ENCODE data around the gene SIRPD.
"Not testable (repeated sequence)": the region's sequence is repeated elsewhere in the genome, so short reads cannot be mapped to it uniquely, and the experiment has no call there.

SIRPD gene

DNA sequence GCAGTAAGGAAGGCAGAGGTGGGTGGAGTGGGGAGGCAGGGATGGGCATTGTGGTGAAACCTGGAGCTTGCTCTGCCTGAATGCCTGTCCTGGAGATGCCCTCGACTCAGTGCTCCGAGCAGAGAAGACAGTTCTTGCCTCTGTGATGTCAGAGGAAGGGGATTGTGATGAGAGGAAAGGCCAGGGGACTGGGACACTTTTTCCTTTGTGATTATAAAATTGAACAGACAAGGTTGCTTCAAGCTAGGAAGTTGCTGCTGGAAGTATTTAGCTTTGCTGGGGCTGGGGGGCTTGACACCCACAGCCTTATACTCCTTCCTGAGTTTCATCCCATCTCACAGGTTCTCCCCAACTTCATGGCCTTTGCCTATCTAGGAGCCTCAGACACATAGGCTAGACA is at the start of gene SIRPD:
Gene SIRPD (minus strand): TSS at position 101 of the 400 bp plus-strand sequence. CDS start 52 bp downstream, at position 49.
- DNase-seq (ENCODE audit: low spot score) = no peak

DNA sequence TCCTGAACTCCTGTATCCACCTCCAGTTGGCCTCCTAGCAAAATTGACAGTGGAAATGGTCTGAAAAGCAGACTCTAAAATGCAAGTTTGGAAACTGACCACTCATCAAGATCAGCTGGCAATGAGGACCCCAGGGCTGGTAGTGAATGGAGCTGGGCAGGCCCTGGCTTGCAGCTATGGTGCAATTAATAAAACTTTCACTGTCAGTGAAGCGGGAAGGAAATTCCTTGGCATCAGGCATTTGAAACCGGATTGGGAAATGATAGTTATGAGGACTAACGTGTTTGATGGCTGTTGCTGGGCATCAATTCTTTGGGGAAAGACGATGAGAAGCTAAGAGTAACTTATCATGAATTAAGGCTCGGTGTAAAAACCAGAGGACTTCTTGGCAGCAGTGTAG is 43.2 kb upstream of the SIRPD start:
- no peak for DNase-seq (ENCODE audit: low spot score)

DNA sequence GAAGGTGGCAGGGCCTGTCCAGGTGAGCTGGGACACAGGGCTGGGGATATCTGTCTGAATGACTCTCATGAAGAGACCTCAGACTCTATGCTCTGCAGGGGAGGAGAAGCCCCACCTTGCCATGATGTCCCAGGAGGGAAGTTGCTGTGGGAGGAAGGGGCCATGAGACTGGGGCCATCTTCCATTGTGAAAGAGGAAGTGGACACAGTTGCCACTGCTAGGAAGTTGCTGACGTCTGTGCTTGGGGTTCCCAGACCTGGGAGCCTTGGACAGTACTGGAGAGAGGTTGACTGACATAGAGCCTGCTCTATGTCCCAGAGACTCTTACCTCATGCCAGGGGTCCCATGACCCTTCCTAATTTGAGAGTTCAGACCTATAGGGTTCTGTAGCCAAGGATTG is 37.8 kb upstream of the SIRPD start:
- no peak for DNase-seq (ENCODE audit: low spot score)

DNA sequence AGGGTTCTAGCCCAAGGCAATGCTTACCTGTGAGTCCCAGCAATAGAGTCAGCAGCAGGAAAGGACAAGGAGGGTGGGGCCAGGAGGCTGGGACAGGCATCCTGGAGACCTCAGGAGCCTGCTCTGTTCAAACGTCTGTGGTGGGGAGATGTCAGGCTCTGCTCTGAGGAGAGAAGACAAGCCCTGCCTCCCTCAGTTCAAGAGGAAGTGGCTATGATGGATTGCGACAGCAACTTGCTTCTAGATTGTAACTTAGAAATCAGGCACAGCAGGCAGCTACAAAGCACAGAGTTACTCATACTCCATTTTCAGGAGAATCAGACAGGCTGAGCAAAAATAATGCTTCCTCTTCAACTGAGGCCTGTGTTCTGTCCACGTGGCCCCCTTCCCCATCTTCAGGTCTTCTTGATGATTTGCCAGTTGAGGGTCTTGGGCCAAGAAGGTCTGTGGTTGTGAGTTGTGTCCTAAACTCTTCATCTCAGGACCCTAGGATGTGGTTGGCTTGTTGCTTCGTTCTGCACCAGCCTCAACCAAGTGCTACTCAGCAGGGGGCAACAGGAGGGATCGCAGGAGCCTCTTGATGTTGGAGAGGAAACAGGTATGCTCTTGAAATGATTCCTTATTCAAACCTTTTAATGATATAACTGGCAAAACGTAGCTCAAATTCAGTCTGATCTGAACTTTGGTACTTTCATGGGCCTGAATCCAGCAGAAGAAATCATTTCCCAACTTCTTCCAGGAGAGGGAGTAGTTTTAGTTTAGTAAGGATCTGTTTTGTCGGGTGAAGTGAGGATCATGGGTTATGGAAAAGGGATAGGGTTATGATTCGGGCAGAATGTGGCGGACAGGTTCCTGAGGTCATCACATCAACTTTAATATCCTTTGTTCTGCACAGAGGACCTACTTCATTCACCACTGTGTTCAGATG is 31.3 kb upstream of the SIRPD start:
- DNase-seq (ENCODE audit: low spot score) = peak; percentile 7

DNA sequence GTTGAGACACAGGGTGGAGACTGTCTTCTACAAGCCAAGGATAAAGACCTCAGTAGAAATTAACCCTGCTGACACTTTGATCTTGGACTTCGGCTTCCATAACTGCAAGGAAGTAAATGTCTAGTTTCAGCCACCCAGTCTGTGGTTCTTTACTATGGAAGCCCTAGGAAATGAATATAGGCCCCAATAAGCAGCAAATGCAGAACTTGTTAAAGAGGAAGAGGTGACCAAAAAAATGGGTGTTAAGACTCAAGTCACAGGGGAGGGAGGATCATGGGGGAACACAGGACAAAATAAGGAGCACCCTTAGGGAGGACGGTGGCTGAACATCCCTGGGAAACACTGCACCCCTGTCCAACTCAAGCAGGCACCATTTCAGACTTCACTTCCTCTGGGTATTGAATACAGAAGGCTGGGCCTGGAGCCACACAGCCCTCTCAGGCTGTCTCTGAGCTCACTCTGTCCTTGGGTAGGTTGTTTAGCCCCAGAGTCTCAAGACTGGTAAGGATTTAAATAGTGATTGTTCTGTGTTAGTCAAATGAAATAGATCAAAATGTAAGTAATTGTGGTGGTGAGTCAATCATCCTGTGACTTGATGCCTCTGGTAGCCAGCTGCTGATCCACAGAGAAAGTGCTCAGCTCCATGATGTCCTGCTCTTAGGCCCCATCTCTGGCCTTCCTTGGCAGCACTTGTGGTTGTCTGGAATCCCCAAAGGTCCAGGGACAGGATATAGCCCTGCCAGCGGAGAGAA is 30.5 kb upstream of the SIRPD start:
- DNase-seq (ENCODE audit: low spot score) = no peak

DNA sequence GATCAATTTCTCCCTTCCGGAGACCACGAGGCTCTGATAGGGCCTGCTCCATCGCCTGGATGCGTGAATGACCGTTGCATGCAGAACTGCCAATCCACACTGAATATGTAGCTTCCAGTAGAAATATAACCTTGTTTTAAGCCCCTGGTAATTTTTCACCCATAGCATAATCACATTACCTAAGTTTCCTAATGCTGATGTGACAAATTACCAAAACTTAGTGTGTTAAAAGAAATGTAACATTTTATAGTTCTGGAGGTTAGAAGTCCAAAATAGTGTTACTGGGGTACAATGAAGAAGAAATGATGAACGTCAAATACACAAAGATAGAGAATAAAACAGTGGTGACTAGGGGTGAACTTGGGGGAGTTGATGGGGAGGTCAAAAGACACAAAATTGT is 22.0 kb upstream of the SIRPD start:
- DNase-seq (ENCODE audit: low spot score) = no peak

DNA sequence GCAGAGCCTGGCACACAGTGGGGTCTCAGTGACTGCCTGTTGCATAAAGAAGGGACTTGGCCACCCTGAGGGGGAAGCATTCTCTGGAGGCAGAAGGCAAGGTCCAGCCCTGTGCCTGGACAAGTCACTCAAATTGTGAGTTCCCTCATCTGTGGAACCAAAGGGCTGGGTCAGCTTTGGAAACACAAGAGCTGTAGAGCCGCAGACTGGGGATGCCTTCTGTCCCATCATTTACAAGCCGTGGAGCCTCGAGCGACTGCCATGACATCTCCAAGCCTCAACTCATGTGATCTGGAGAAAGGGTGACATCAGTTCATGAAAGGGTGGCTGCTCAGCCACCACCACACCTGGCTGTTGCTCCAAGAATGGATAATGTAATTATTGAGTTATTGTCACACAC is 20.4 kb upstream of the SIRPD start:
- no peak for DNase-seq (ENCODE audit: low spot score)

DNA sequence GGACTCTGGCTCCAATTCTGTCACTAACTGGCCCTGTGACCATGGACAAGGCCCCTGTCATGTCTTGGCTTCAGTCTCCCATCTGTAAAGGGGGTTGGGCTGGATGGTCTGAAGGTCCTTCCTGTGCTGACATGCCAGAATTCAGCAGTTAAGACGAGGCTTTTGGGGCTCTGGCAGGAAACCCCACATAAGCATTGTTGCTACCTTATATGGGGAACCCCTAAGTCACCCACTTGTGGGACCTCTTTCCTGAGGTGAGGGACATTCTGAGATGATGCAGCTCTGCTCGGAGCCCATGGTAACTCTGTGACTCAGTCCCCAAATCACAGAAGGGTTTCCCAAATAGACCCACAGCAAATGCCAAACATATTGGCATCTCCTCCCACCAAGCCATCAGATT is 19.8 kb upstream of the SIRPD start:
- not testable (repeated sequence) for DNase-seq (ENCODE audit: low spot score)

DNA sequence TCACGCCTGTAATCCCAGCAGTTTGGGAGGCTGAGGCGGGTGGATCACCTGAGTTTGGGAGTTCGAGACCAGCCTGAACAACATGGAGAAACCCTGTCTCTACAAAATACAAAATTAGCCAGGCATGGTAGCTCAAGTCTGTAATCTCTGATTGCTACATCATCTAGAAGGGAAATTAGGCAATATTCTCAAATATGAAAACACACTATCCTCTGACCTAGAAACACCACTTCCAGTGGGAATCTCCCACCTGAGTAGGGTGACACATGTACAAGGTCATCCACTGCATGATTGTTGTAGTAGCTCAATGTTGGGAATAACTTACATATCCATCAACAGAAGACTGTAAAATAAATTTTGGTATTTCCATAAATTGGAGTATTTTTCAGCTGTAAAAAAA is 19.1 kb upstream of the SIRPD start:
- no peak for DNase-seq (ENCODE audit: low spot score)

DNA sequence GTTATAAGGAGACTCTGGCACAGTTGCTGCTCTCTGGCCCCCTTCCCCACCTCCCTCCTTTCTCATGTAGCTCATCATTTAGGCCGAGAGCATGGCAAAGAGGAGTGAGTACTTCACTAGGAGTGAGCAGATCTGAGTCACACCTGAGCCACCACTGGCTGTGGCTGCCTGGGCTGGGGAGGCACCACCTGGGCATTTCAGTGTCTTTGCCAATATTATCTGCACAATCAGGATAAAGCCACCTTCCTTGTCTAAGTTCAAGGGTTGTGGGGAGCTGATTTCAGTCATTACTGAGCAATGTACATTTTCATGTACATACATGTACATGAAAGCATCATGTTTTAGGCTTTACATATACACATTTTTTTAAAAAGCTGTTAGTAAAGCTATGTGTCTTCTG is 18.5 kb upstream of the SIRPD start:
- DNase-seq (ENCODE audit: low spot score) = not testable (repeated sequence)

DNA sequence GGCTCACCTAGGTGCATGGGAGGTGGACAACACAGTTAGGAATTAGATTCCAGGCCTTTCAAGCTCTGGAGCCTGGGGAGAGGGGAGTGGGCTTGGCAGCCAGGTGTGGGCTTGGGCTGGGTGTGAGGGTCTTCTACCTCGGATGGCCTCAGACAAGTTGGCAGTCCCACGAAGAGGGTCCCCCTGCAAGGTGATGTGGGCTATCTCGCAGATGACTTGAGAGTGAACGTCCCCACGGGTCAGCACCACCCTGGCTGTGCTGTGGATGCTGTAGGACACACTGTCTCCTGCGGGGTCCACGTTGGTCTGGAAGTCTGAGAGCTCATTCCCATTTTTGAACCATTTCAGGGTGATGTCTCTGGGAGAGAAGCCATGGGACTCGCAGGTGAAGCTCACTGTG is 14.1 kb upstream of the SIRPD start:
- DNase-seq (ENCODE audit: low spot score) = not testable (repeated sequence)

DNA sequence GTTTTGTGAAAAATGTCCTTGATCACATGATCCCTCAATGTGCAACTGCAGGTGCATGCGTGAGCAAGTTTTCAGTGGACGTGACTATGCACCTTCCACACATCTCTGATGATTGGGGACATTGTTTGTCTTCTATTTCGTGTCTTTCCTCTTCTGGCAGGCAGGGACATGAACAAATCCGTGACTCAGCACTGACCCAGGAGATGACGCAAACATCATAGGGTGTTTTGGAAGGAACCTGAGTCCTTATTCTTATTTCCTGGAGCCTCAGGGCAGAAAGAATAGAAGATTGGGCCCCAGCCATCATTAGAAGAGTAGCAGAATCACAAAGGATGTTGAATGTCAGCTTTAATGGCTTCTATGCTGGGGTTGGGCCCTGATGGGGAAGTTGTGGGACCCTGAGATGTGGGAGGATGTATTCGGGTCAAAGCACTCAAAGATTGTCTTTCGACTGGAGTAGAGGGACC is 11.9 kb upstream of the SIRPD start:
- no peak for DNase-seq (ENCODE audit: low spot score)

DNA sequence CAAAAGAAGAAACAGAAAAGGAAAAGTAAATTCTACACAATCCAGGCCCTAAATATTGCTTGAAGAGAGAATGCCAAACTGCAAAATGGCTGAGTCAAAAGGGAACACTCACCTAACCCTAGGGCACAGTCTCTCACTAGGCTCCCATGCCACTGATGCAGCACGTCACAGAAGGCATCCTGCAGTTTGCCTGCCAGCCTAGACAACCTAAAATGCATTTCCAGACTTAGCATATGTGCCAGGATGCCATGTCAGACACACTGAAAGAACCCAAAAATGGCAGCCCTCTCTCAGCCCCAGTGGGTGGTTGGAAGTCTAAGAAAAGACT is 10.6 kb upstream of the SIRPD start:
- no peak for DNase-seq (ENCODE audit: low spot score)

DNA sequence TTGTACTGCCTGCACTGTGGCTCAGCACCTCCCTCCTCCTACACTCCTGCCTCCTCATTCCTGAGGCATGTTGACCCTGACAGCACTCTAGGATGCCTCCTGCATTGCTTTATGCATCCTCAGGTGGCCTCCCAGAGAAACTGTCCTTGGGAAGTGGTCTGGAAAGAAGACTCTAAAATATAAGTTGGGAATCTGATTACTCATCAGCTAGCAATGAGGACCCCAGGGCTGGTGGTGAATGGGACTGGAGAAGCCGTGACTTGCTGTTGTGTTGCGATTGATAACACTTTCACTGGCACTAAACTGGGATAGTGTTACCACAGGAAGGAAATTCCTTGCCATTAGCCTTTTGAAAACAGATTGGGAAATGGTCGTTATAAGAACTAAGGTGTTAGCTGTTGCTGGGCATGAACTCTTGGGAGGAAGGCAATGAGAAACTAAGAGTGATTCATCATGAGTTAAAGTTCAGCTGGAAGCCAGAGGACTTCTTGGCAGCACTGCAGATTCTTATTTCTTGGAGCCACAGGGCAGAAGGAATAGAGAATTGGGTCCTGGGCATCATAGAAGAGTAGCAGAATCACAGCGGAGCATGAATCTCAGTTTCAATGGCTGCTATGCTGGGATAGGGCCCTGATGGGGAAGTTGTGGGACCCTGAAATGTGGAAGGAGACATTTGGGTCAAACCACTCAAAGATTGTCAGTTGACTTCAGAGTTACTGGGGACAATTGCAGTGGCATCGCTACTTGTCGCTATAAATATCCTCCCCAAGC is 10.1 kb upstream of the SIRPD start:
- DNase-seq (ENCODE audit: low spot score) = no peak

DNA sequence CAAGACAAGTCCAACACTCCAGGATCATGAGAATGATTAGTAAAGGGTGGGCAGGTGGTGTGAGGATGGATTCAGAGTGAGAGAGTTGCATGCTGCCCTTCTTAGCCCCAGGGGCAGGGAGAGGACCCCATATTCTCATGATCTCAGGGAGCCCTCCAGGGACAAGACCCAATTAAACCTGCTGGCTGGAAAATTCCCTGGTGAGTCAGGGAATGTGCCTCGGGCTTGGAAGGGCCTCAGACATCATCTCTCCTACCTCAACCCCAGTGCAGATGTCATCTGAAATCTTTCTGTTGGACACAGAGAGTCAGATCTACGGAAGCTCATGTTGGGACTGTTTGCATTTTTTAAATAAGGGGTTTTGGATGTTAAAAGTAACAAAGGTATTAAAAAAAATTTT is 9.2 kb upstream of the SIRPD start:
- no peak for DNase-seq (ENCODE audit: low spot score)

DNA sequence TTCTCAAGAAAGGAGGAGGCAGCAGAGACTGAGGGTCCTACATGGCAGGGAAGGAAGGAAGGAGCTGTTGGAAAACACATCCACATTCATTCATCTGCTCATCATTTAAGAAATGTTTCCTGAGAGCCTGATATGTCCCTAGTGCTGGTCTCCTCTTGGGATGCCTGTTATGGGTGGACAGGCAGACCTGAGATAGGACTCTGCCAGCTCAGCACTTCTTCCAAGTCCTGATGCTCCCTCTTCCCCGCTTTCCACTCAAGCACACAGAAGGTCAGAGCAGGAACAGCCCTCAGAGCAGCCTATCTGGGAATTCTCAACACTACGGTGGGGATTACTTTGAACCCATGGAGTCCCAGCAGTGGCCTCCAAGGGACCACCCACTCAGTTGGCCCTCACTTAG is 8.0 kb upstream of the SIRPD start:
- no peak for DNase-seq (ENCODE audit: low spot score)

DNA sequence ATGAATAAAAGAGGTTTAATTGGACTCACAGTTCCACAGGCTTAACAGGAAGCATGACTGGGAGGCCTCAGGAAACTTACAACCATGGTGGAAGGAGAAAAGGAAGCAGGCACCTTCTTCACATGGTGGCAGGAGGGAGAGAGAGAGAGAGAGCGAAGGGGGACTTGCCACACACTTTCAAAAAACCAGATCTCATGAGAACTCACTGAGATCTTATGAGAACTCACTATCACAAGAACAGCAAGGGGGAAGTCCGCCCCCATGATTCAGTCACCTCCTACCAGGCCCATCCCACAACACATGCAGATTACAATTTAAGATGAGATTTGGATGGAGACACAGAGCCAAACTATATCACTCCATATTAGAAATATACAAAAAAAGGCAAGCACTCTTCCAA is 6.1 kb upstream of the SIRPD start:
- no peak for DNase-seq (ENCODE audit: low spot score)

DNA sequence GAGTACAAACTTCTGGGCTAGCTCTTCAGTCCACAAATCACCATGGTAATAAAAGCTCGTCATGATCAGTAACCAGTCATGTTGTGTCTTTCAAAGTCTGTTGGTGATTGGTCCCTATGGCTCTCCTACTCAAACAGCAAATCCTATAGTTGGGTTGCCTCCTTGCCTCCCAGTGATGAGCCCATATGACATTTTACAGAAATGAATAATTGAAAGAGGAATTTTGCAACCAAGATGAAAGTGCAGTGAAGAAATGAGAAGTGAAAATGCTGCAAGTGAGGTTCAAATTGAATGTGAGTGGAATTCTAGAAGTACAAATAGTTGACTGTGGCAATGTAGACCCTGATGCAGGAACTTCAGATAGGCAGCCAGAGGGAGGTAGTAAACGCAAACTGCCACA is 5.1 kb upstream of the SIRPD start:
- no peak for DNase-seq (ENCODE audit: low spot score)

DNA sequence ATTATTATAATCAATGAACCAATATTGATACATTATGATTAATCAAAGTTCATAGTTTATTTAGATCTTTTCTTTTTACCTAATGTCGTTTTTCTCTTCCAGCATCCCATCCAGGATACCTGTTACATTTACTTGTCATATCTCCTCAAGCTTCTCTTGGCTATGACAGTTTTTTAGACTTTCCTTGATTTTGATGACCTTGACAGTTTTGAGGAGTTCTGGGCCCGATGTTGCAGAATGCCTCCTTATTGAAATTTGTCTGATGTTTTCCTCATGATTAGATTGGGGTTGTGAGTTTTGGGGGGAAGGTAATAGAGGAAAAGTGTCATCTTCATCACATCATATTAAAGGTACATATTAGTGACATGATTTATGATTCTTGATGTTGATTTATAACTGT is 3.8 kb upstream of the SIRPD start:
- no peak for DNase-seq (ENCODE audit: low spot score)

DNA sequence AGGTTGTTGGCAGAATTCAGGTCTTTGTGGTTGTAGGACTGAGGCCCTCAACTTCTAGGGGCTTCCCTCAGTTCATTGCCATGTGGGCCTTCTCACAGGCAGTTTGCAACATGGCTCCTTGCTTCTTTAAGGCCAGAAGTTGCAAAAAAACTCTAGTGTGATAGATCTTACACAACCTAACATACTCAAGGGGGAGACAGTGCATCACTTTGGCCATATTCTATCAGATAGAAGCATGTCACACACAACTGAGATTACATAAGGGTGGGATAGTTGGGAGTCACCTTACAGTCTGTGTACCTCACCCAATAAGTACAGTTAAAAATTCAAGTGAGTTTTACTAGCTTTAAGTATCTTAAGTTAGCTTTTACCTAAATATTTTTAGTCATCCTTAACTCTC is 1.6 kb downstream of the SIRPD start:
- DNase-seq (ENCODE audit: low spot score) = no peak

DNA sequence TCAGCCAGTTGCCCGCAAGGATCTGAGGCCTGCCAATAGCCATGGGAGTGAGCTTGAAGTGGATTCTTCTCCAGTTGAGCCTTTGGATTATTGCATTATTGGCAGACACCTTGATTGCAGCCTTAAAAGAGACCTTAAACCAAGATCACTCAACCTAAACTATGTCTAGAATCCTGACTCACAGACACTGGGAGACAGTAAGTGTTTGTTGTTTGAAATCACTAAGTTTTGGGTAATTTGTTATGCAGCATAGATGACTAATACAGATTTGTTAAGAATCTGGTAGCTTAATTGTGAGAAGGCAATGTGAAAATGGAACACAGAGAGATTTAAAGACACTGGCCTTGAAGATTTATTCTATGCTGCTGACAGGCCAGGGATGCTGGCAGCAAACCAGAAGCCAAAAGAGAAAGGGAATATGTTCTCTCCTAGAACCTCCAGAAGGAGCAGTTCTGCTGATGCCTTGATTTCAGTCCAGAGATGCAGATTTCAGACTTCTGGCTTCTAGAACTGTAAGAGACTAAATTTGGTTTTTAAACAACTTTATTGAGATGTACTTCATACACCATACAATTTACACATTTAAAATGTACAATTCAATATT is 17.6 kb downstream of the SIRPD start:
- DNase-seq (ENCODE audit: low spot score) = no peak

DNA sequence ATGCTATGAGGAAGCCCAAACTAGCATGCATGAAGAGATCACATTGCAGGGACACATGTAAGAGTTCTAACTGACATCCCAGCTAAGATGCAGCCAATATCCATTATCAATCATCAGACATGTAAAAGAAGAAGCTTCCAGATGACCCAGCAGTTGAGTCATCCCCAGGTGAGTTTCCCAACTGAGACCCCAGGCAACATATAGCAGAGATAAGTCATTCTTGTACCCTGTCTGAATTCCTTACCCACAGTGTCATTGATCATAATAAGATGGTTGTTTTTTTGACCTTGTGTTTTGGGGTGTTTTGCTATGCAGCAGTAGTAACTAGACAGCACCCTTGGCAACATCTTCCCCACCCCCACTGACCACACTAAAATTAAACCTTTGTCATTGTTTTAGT is 18.9 kb downstream of the SIRPD start:
- DNase-seq (ENCODE audit: low spot score) = no peak

Measured in hematopoietic multipotent progenitor cell treated with erythropoietin and hydrocortisone succinate and interleukin-3 and kit ligand, for 15 days (in vitro differentiated cells).